ENCODE measurements around the gene CDC73. TPM values are rescaled to one million over a fixed set of nuclear protein-coding genes. Genes with fewer than 3 reads are reported as not detected.

CDC73 gene
- total RNA-seq, 4 donors from 2014 or later, result 42.7 to 73.3 (median 53.7) TPM

DNA sequence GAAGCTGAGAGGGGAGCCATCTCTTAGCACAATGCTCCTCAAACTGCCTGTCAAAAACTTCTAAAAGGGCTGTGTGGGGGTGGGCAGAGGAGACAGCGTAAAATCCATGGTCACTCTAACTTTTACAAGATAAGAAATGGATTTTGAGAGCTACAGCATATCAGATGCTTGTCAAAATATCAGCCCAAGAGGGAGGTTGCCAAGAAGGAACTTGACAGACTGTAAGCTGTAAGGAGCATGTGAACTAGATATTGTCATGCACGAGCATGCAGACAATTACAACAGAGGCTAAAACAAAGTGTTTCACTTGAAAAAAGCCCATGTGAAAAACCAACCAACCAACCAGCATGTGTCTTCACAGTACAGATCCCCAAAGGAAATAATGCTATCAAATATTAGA is 171.9 kb downstream of the CDC73 start:
- TF ChIP-seq EP300 (IDR thresholded peaks at IDR 0.05) (no peak), CTCF (IDR thresholded peaks at IDR 0.05) (no peak), POLR2A (IDR thresholded peaks at IDR 0.05) (no peak), POLR2AphosphoS5 (IDR thresholded peaks at IDR 0.05) (no peak)
- ATAC-seq, result no peak
- Histone ChIP-seq H3K4me3 (no peak overlapping the region), H3K27me3 (no peaks in the 10 kb centered on the region), H3K9me3 (peaks cover 0 to 16% (median 0%) of the 10 kb centered on the region in 3 donors), H3K36me3 (no peaks in the 10 kb centered on the region), H3K27ac (no peak overlapping the region), H3K4me1 (no peaks in the 10 kb centered on the region)
- 75 to 89% methylated on average over 2 of the region's 2 CpGs for WGBS, 2 donors (ENCODE audit: low coverage in 1 of 2)

GRCh38 chr1:193299038-193299437 is 177.2 kb downstream of the CDC73 start:
- Histone ChIP-seq H3K27ac (no peak overlapping the region), H3K9me3 (peaks cover 0 to 16% (median 0%) of the 10 kb centered on the region in 3 donors), H3K27me3 (no peaks in the 10 kb centered on the region), H3K4me3 (no peak overlapping the region), H3K4me1 (no peaks in the 10 kb centered on the region), H3K36me3 (no peaks in the 10 kb centered on the region)
- no peak for TF ChIP-seq CTCF (IDR thresholded peaks at IDR 0.05)
- TF ChIP-seq POLR2A (IDR thresholded peaks at IDR 0.05), result no peak
- no peak for TF ChIP-seq EP300 (IDR thresholded peaks at IDR 0.05)
- no peak for TF ChIP-seq POLR2AphosphoS5 (IDR thresholded peaks at IDR 0.05)
- WGBS, 2 donors (ENCODE audit: low coverage in 1 of 2), result 73 to 83% methylated on average over 1 of the region's 1 CpG
- no peak for ATAC-seq

DNA sequence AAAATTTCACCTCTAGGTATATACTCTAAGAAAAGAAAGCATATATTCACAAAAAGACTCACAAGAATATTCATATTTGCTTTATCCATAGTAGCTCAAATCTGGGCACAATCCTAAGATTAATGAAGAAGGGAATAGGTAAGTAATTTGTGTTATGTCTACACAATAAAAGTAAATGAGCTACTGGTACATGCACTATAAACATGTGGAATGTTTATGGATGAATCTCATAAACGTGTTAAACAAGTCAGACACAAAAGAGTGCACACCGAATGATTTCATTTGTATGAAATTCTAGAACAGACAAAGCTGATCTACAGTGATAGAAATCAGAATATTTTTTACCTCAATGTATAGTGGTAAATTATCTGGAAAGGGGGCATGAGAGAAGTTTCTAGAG is 179.9 kb downstream of the CDC73 start:
- H3K36me3 ChIP-seq, result no peaks in the 10 kb centered on the region
- no peaks in the 10 kb centered on the region for H3K27me3 ChIP-seq
- peaks cover 0 to 6% (median 0%) of the 10 kb centered on the region in 3 donors for H3K9me3 ChIP-seq
- H3K4me1 ChIP-seq, result no peaks in the 10 kb centered on the region
- TF ChIP-seq EP300 (IDR thresholded peaks at IDR 0.05), result no peak
- TF ChIP-seq POLR2A (IDR thresholded peaks at IDR 0.05), result no peak
- TF ChIP-seq POLR2AphosphoS5 (IDR thresholded peaks at IDR 0.05), result no peak
- TF ChIP-seq CTCF (IDR thresholded peaks at IDR 0.05), result no peak
- no peak for ATAC-seq
- 63 to 75% methylated on average over 2 of the region's 2 CpGs for WGBS, 2 donors (ENCODE audit: low coverage in 1 of 2)
- H3K4me3 ChIP-seq, result no peak overlapping the region
- H3K27ac ChIP-seq, result no peak overlapping the region

- Histone ChIP-seq H3K36me3 (no peaks in the 10 kb centered on the region), H3K4me1 (no peaks in the 10 kb centered on the region), H3K4me3 (no peak overlapping the region), H3K27me3 (no peaks in the 10 kb centered on the region), H3K27ac (no peak overlapping the region), H3K9me3 (no peaks in the 10 kb centered on the region)
- no peak for ATAC-seq
- WGBS, 2 donors (ENCODE audit: low coverage in 1 of 2), result 71 to 94% methylated on average over 1 of the region's 1 CpG
- TF ChIP-seq CTCF (IDR thresholded peaks at IDR 0.05) (no peak), EP300 (IDR thresholded peaks at IDR 0.05) (no peak), POLR2A (IDR thresholded peaks at IDR 0.05) (no peak), POLR2AphosphoS5 (IDR thresholded peaks at IDR 0.05) (no peak)
Observed at GRCh38 chr1:193303849-193304248, 182.0 kb downstream of the CDC73 start.

Small RNA genes within 50 kb of the gene (small RNA-seq; reads per million reads assigned to genes)
- 0 reads per million in 4 donors for gene MIR1278

Other genes with a start within 250 kb of the CDC73 start
- gene UCHL5, start 62.7 kb upstream of the CDC73 start, total RNA-seq, result 10 to 100 TPM; 24.1 to 42.7 (median 32.8) TPM
- 100 to 1,000 TPM; 137 to 185 (median 150) TPM for gene RO60, start 62.4 kb upstream of the CDC73 start, total RNA-seq
- gene GLRX2, start 16.6 kb upstream of the CDC73 start, total RNA-seq, result 10 to 100 TPM in 2 of 4 donors, 1 to 10 TPM in 2; 7.0 to 14.4 (median 9.3) TPM
- gene B3GALT2, start 64.6 kb downstream of the CDC73 start, total RNA-seq, result 1 to 10 TPM; 1.2 to 5.3 (median 4.2) TPM